ENCODE measurements around the gene SDHAF3. TPM values are rescaled to one million over a fixed set of nuclear protein-coding genes. Genes with fewer than 3 reads are reported as not detected.

Gene SDHAF3
- polyA plus RNA-seq, 2 of the 4 experiments (the other 2 are of a cell fraction) = 52.3 to 56.0 TPM

DNA sequence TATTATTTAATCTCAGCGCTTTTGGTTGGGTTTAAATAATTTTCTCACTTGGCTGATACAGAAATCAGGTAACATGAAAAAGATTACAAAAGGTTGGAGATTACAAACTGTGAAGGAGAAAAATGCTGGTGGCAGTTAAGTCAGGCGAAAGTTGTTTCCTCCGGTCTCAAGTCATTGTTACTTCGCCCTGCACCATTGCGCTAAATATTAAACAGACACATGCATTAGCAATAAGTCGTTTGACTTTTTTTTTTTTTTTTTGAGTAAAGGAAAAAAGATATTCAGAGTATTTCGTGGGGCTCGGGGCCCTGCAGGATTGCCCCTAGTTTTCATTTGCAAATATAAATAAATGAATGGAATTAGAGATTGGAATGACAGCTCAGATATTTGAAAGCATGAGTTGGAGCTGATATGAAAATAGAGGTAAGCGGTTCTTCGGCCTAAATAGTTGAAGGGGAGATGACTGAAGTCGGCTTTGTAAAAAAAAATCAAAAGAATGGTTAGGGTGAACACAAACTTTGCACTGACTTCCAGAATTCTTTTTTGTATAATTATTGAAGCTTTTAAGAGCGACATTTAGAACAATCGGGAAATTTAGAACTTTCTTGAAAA, 914 bp downstream of the SDHAF3 start:
- ATAC-seq (no peak), DNase-seq (ENCODE audit: low read depth in 1 of 2, low spot score in 1 of 2) (no peak), FAIRE-seq (no peak)
- H3K4me2 ChIP-seq = peak overlapping the region; percentile 97
- peak overlapping the region; percentile 83 for H3K4me3 ChIP-seq
- ChIA-PET CTCF (interaction anchor here (0.6 to 5.5 kb wide), 5 partner anchors 10 to 1428 kb away, joined by 3 to 30 read pairs (median 3); no protein-coding TSS in a partner anchor), POLR2A (interaction anchor here (1.2 to 2.5 kb wide), 7 partner anchors 8 to 754 kb away, joined by 3 to 22 read pairs (median 7); partner anchors contain the start of gene ASNS)
- TF ChIP-seq, protein P1, sequence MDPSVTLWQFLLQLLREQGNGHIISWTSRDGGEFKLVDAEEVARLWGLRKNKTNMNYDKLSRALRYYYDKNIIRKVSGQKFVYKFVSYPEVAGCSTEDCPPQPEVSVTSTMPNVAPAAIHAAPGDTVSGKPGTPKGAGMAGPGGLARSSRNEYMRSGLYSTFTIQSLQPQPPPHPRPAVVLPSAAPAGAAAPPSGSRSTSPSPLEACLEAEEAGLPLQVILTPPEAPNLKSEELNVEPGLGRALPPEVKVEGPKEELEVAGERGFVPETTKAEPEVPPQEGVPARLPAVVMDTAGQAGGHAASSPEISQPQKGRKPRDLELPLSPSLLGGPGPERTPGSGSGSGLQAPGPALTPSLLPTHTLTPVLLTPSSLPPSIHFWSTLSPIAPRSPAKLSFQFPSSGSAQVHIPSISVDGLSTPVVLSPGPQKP (IDR thresholded peaks at IDR 0.05; ENCODE audit: low read depth, low read length) = no peak
- no peak for TF ChIP-seq JUN (IDR thresholded peaks at IDR 0.05)
- TF ChIP-seq NPAS2 (CRISPR knock-in tag; IDR thresholded peaks at IDR 0.05; ENCODE audit: borderline replicate concordance) = no peak
- no peak for TF ChIP-seq HOXA7 (CRISPR knock-in tag; IDR thresholded peaks at IDR 0.05)
- no peak for TF ChIP-seq JUNB (IDR thresholded peaks at IDR 0.05)
- no peak for TF ChIP-seq CBX8 (IDR thresholded peaks at IDR 0.05)
- no peak for TF ChIP-seq POLR2A (IDR thresholded peaks at IDR 0.05; ENCODE audit: low read length)
- TF ChIP-seq SMC3 (IDR thresholded peaks at IDR 0.05) = no peak
- no peak for TF ChIP-seq RARB (CRISPR knock-in tag; IDR thresholded peaks at IDR 0.05)
- TF ChIP-seq POLR2AphosphoS2 (conservative IDR thresholded peaks at IDR 0.05; ENCODE audit: low read length) = no peak
- TF ChIP-seq NFE2L2 (conservative IDR thresholded peaks at IDR 0.05; ENCODE audit: low read length) = no peak
- TF ChIP-seq EP300 (IDR thresholded peaks at IDR 0.05) = no peak
- 16% methylated on average over 13 of the region's 13 CpGs for WGBS (ENCODE audit: missing lambda C conversion rate)
- peaks cover 9% of the 10 kb centered on the region; the same call in 2 of the 3 replicates for H3K4me1 ChIP-seq
- H3K9me3 ChIP-seq = 0 out of 3 replicates have a peak, but pooled peaks cover 3% of the 10 kb centered on the region
- peak overlapping the region; percentile 88 to 90 for H3K27ac ChIP-seq

DNA sequence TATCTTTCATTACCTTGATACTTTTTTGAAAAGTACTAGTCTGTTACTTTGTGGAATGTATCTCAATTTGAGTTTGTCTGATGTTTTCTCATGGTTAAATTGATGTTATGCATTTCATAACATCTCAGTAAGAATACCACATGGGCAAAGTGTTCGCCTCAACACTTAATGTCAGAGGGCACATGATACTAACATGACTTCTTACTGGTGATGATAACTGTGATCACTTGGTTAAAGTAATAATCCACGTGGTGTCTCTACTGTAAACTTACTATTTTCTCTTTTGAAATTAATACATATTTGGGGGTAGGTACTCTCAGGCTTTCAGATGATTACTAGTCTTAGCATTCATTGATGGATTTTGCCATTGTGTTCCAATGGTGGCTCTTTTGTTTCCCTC, 2.2 kb downstream of the SDHAF3 start:
- DNase-seq (ENCODE audit: low read depth in 1 of 2, low spot score in 1 of 2) = no peak
- Histone ChIP-seq H3K4me2 (no peak overlapping the region; the same call in 2 of the 3 replicates), H3K27ac (no peak overlapping the region), H3K4me1 (peaks cover 9% of the 10 kb centered on the region; the same call in 2 of the 3 replicates), H3K4me3 (no peak overlapping the region), H3K9me3 (0 out of 3 replicates have a peak, but pooled peaks cover 3% of the 10 kb centered on the region)
- no peak for TF ChIP-seq NR3C1 (IDR thresholded peaks at IDR 0.05)
- TF ChIP-seq RNF2 (IDR thresholded peaks at IDR 0.05; ENCODE audit: borderline replicate concordance, low read depth) = no peak
- no peak for TF ChIP-seq EHF (CRISPR knock-in tag; IDR thresholded peaks at IDR 0.05)
- TF ChIP-seq KDM5A (IDR thresholded peaks at IDR 0.05) = no peak
- TF ChIP-seq HEYL (CRISPR knock-in tag; IDR thresholded peaks at IDR 0.05) = no peak
- TF ChIP-seq, protein P2, sequence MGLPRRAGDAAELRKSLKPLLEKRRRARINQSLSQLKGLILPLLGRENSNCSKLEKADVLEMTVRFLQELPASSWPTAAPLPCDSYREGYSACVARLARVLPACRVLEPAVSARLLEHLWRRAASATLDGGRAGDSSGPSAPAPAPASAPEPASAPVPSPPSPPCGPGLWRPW (IDR thresholded peaks at IDR 0.05) = no peak
- WGBS (ENCODE audit: missing lambda C conversion rate) = 91% methylated on average over 2 of the region's 2 CpGs
- POLR2A ChIA-PET = interaction anchor here (0.8 kb wide), 1 partner anchor 1511 kb away, joined by 4 read pairs; no protein-coding TSS in a partner anchor
- ATAC-seq = no peak
- CTCF ChIA-PET = interaction anchor here (1.2 kb wide), 1 partner anchor 15 kb away, joined by 4 read pairs; no protein-coding TSS in a partner anchor
- no peak for FAIRE-seq

DNA sequence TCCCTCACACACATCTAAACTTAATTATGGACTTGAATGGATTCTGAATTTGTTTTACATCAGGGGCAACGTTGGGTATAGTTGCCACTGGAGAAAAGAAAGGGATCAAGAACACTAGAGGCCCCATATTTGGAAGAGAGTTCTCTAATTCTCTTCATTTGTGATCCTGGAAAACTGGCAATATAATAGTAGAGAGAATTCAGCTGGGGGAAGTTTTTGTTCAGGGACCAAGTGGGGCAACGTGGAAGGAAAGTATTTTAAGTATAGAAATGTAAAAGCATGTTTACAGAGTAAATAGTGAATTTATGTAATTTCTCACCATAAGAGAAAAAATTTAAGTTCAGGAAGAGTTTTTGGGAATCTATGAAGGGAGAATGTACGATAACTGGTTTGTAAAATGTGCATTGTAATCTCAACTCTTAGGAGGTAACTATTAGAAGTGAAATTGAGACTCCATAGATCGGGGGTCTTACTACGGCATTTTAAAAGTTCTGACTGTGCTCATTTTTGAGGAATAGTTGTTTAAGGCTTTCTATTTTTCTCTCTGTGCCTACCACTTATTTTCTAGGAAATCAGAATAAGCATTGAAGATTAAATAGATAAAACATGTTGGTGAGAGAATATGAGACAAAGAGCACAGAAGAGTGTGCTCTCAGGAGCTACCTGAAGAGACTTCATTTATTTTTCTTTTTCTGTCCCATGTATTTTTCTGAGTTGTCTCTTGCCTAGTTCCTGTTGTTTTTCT, 3.4 kb downstream of the SDHAF3 start:
- POLR2A ChIA-PET = no interaction called here
- no peak for FAIRE-seq
- no peak overlapping the region for H3K4me2 ChIP-seq
- H3K4me3 ChIP-seq = no peak overlapping the region
- no peak for DNase-seq (ENCODE audit: low read depth in 1 of 2, low spot score in 1 of 2)
- WGBS (ENCODE audit: missing lambda C conversion rate) = 76% methylated on average over 5 of the region's 5 CpGs
- no peak overlapping the region for H3K27ac ChIP-seq
- H3K4me1 ChIP-seq = peaks cover 9% of the 10 kb centered on the region; the same call in 2 of the 3 replicates
- ATAC-seq = no peak
- H3K9me3 ChIP-seq = 0 out of 3 replicates have a peak, but pooled peaks cover 3% of the 10 kb centered on the region
- CTCF ChIA-PET = no interaction called here
- TF ChIP-seq RNF2 (IDR thresholded peaks at IDR 0.05; ENCODE audit: borderline replicate concordance, low read depth) = no peak
- no peak for TF ChIP-seq MAZ (IDR thresholded peaks at IDR 0.05; ENCODE audit: borderline replicate concordance, low read depth, low read length)
- no peak for TF ChIP-seq FOSL2 (IDR thresholded peaks at IDR 0.05)
- no peak for TF ChIP-seq FOSL2 (CRISPR knock-in tag; IDR thresholded peaks at IDR 0.05)
- TF ChIP-seq, protein P3, sequence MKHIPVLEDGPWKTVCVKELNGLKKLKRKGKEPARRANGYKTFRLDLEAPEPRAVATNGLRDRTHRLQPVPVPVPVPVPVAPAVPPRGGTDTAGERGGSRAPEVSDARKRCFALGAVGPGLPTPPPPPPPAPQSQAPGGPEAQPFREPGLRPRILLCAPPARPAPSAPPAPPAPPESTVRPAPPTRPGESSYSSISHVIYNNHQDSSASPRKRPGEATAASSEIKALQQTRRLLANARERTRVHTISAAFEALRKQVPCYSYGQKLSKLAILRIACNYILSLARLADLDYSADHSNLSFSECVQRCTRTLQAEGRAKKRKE (CRISPR knock-in tag; IDR thresholded peaks at IDR 0.05; ENCODE audit: low read depth) = no peak
- TF ChIP-seq, protein P4, sequence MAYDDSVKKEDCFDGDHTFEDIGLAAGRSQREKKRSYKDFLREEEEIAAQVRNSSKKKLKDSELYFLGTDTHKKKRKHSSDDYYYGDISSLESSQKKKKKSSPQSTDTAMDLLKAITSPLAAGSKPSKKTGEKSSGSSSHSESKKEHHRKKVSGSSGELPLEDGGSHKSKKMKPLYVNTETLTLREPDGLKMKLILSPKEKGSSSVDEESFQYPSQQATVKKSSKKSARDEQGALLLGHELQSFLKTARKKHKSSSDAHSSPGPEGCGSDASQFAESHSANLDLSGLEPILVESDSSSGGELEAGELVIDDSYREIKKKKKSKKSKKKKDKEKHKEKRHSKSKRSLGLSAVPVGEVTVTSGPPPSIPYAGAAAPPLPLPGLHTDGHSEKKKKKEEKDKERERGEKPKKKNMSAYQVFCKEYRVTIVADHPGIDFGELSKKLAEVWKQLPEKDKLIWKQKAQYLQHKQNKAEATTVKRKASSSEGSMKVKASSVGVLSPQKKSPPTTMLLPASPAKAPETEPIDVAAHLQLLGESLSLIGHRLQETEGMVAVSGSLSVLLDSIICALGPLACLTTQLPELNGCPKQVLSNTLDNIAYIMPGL (CRISPR knock-in tag; IDR thresholded peaks at IDR 0.05; ENCODE audit: borderline replicate concordance) = no peak
- no peak for TF ChIP-seq CEBPB (IDR thresholded peaks at IDR 0.05)
- TF ChIP-seq RAD21 (conservative IDR thresholded peaks at IDR 0.05 in 1 of 2, IDR thresholded peaks at IDR 0.05 in 1 of 2) = no peak
- TF ChIP-seq, protein P2 (IDR thresholded peaks at IDR 0.05) = no peak
- no peak for TF ChIP-seq KDM1A (IDR thresholded peaks at IDR 0.05; ENCODE audit: low read depth)
- TF ChIP-seq KDM5A (IDR thresholded peaks at IDR 0.05) = no peak
- no peak for TF ChIP-seq EP300 (IDR thresholded peaks at IDR 0.05)
- no peak for TF ChIP-seq CHD4 (IDR thresholded peaks at IDR 0.05; ENCODE audit: borderline replicate concordance)
- TF ChIP-seq, protein P5, sequence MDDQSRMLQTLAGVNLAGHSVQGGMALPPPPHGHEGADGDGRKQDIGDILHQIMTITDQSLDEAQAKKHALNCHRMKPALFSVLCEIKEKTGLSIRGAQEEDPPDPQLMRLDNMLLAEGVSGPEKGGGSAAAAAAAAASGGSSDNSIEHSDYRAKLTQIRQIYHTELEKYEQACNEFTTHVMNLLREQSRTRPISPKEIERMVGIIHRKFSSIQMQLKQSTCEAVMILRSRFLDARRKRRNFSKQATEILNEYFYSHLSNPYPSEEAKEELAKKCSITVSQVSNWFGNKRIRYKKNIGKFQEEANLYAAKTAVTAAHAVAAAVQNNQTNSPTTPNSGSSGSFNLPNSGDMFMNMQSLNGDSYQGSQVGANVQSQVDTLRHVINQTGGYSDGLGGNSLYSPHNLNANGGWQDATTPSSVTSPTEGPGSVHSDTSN (IDR thresholded peaks at IDR 0.05) = no peak

Measured in A549 (cell line).